AG04449 (cell line): ENCODE measurements around the gene SAMSN1.

Source experiments
- CTCF ChIA-PET: fragments of 350-600 bp; formaldehyde crosslinking; extraction: SDS; loops from one replicate; lab custom pipeline; 2021; ENCODE audit warnings: antibody characterized with exemption; lab: Yijun Ruan, JAX
- POLR2A ChIA-PET: fragments of 400-600, 350-600 bp; formaldehyde crosslinking; extraction: SDS; loops from one replicate; lab custom pipeline; 2020; ENCODE audit warnings: antibody characterized with exemption, inconsistent platforms; lab: Yijun Ruan, JAX
- DNase-seq: peaks from one replicate; pipeline ENCODE4 v3.0.0-alpha.2; 2010; ENCODE audit warnings: low read depth, low spot score
- H3K4me3 ChIP-seq: 2 replicates; pipeline ENCODE4 v1.5.1; 2011; ENCODE audit warnings: low read depth, mild to moderate bottlenecking, control low read depth, low read length
- TF ChIP-seq, protein P1 (sequence below): IDR thresholded peaks from one replicate; pipeline ENCODE4 v1.5.1; 2011; ENCODE audit warnings: mild to moderate bottlenecking, moderate library complexity, low read length, control low read depth, inconsistent platforms; ENCODE audit not compliant: insufficient read depth; ENCODE audit errors: missing control alignments

The SAMSN1 gene

DNA sequence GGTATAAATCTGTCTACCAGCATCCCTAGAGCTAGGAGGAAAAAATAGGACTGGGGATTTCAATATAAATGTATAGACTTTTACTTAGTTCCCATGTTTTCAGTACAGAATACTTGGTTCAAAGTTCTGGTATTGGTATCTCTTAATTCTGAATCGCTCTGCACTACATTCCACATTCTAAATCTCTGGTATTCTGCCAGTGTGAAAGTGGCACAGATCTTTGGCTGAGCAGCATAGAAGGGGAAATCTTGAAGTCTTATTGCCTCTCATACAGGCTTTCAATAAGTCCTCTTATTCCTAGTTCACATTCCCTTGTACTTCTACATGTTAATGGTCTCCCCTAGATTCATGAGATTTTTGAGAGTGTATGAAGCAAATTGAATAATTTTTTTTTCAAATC lies 89.2 kb downstream of the SAMSN1 start:
- CTCF ChIA-PET = no interaction called here
- TF ChIP-seq, protein P1, sequence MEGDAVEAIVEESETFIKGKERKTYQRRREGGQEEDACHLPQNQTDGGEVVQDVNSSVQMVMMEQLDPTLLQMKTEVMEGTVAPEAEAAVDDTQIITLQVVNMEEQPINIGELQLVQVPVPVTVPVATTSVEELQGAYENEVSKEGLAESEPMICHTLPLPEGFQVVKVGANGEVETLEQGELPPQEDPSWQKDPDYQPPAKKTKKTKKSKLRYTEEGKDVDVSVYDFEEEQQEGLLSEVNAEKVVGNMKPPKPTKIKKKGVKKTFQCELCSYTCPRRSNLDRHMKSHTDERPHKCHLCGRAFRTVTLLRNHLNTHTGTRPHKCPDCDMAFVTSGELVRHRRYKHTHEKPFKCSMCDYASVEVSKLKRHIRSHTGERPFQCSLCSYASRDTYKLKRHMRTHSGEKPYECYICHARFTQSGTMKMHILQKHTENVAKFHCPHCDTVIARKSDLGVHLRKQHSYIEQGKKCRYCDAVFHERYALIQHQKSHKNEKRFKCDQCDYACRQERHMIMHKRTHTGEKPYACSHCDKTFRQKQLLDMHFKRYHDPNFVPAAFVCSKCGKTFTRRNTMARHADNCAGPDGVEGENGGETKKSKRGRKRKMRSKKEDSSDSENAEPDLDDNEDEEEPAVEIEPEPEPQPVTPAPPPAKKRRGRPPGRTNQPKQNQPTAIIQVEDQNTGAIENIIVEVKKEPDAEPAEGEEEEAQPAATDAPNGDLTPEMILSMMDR = no peak
- no peak for DNase-seq
- POLR2A ChIA-PET = no interaction called here
- H3K4me3 ChIP-seq = no peak overlapping the region

GRCh38 chr21:14454016-14455009 lies 91.8 kb downstream of the SAMSN1 start:
- CTCF ChIA-PET = no interaction called here
- POLR2A ChIA-PET = no interaction called here
- TF ChIP-seq, protein P1 = no peak
- no peak overlapping the region for H3K4me3 ChIP-seq
- no peak for DNase-seq

DNA sequence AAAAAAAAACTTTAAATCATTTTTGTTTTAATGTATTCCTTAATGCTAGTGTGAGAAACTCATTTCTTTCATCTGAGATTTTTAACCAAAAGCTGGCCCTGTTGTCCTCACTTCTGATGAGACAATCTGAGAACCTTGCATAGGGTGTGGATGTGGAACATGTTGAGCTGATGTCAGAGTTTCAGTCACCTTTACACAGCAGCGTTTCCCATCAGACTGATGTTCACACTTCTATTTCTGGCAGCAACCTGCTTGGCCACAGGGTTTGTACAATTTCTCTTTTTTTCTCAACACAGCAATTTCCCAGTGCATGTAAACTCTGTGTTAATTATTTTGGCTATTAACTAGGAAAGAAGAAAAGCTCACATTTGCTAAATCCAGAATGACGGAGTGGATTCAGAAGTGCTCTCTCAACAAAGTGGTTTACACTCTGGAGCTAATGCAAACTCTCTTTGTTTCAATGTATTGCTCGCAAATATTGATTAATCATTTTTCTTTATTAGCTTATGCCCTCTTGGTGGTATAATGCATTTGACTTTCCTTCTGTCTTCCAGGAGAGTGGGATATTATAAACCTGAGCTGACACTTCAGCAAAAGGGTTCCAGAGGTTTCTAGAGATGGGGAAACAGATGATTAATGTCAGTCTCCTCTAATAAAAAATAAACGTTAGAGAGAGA lies 92.6 kb downstream of the SAMSN1 start:
- ChIA-PET POLR2A (no interaction called here), CTCF (interaction anchor here (0.9 kb wide), 1 partner anchor 1029 kb away, joined by 4 read pairs; no protein-coding TSS in a partner anchor)
- H3K4me3 ChIP-seq = no peak overlapping the region
- DNase-seq = no peak
- TF ChIP-seq, protein P1 = no peak

- no peak for DNase-seq
- POLR2A ChIA-PET = no interaction called here
Measured at GRCh38 chr21:14452727-14453241, 93.3 kb downstream of the SAMSN1 start.

DNA sequence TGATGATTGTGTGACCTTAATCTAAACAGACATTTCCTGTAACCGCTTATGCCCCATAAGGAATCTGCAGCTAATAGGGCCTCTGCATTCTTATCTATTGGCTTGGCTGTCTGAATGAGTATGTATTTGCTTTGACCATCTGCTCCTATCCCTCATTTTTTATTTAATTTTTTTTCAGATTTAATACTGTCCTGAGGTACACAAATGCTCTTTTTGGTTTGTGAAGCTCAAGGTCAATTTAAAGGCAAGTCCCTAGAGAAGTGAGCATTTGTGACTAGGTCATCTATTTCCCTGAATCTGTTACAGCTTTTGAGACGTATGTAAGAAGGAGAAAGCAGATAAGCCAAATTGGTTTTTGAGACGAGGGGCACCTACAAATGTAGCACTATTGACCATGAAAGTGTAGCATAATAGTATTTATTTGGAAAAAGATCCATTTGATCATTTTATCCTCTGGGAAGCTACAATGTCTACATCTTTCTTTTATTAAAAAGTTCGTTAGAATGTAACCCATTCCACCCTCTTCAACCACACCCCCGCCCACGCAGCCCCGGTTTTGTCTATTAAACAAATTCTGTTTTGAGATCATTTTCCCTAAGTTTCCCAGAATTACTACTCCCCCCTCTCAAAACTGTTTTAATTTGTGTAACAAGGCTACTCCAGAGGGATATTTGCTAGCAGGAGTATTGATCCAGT lies 93.9 kb downstream of the SAMSN1 start:
- H3K4me3 ChIP-seq = no peak overlapping the region
- no peak for DNase-seq
- ChIA-PET POLR2A (no interaction called here), CTCF (no interaction called here)
- TF ChIP-seq, protein P1 = no peak

More at GRCh38 chr21:14452727-14453241, 93.3 kb downstream of the SAMSN1 start:
- no peak overlapping the region for H3K4me3 ChIP-seq
- CTCF ChIA-PET = interaction anchor here (0.9 kb wide), 1 partner anchor 1030 kb away, joined by 4 read pairs; no protein-coding TSS in a partner anchor
- TF ChIP-seq, protein P1 = no peak

DNA sequence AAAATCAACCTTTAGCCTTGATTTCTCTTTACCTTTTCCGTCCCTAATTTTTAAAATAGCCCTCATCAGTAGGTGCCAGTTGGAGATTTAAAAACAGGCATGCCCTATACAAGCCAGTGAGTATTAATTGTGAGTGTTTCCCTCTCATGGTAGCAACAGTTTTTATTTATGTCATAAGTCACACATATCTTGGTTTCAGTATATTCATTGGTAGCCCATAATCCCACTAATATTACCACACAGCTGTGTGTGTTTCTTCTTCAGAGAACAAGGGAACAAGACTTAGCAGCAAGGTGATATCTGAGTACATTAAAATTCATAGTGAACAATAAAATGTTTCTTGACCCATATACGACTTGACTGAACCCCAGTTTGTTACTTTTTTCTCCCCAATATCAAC lies 94.6 kb downstream of the SAMSN1 start:
- TF ChIP-seq, protein P1 = no peak
- no peak overlapping the region for H3K4me3 ChIP-seq
- no peak for DNase-seq
- POLR2A ChIA-PET = no interaction called here
- CTCF ChIA-PET = no interaction called here
